ENCODE data around the gene C4BPA.

Gene C4BPA

DNA sequence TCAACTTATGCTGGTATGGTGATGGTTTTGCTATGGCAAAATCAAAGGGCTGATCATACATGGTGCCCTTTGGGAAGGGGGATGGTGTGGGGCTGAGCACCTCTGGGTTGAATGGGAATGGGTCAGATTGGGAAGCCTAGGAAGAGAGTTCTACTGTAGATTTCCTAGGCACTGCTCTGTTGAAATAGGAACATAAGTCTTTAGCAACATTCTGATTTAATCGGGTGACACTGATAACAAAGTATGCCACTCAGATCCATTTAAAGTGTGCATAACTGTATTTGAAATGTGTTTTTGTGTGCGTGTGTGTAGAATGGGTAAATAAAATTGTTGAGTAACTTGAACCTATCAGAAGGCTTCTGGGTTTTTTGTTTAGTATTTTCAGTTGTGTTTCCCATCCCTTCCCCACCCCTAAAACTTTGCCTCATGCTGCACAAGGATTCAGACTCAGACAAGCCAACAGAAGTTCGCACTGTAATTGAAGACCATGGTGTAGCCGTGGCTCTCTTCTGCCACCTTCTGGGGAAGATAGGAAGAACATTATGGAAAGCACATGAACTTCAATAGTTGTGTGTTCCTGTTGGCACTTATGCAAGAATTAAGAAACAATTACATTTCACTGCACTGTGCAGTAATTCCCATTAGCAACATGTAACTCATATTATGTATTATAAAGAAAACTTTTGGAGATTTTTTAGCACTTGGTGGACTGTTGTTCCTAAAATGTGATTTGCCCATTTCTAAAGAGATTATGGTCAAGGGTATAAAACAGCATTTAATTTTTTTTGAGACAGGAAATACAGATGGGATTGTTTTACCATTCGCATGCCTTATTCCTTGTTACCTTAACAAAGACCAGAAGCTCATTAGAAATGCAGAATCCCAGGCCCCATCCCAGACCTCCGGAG is 26.3 kb upstream of the C4BPA start:
- Histone ChIP-seq H3K9ac (ENCODE audit: low read length) (no peak overlapping the region), H3F3A (ENCODE audit: insufficient read depth, low read length) (no peaks in the 10 kb centered on the region), H3K4me1 (ENCODE audit: low read length) (no peaks in the 10 kb centered on the region), H3K27me3 (replicated peaks; ENCODE audit: insufficient read depth, low read length) (no peaks in the 10 kb centered on the region), H3K9me2 (replicated peaks; ENCODE audit: insufficient read depth, low read length) (no peaks in the 10 kb centered on the region), H3K4me2 (ENCODE audit: low read depth, low read length) (no peak overlapping the region), H3K79me2 (ENCODE audit: low read length) (no peaks in the 10 kb centered on the region), H3K4me3 (ENCODE audit: low read length) (no peak overlapping the region), H3K9me3 (replicated peaks; ENCODE audit: insufficient read depth, low read length) (no peaks in the 10 kb centered on the region), H3K27ac (ENCODE audit: low read length) (no peak overlapping the region), H4K20me1 (ENCODE audit: insufficient read depth, low read length) (no peaks in the 10 kb centered on the region), H3K36me3 (replicated peaks; ENCODE audit: insufficient read depth, low read length) (no peaks in the 10 kb centered on the region), H2AFZ (ENCODE audit: low read length) (no peak overlapping the region)
- DNase-seq, result peak; percentile 86
- TF ChIP-seq, protein P1, sequence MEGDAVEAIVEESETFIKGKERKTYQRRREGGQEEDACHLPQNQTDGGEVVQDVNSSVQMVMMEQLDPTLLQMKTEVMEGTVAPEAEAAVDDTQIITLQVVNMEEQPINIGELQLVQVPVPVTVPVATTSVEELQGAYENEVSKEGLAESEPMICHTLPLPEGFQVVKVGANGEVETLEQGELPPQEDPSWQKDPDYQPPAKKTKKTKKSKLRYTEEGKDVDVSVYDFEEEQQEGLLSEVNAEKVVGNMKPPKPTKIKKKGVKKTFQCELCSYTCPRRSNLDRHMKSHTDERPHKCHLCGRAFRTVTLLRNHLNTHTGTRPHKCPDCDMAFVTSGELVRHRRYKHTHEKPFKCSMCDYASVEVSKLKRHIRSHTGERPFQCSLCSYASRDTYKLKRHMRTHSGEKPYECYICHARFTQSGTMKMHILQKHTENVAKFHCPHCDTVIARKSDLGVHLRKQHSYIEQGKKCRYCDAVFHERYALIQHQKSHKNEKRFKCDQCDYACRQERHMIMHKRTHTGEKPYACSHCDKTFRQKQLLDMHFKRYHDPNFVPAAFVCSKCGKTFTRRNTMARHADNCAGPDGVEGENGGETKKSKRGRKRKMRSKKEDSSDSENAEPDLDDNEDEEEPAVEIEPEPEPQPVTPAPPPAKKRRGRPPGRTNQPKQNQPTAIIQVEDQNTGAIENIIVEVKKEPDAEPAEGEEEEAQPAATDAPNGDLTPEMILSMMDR (IDR thresholded peaks at IDR 0.05; ENCODE audit: low read length), result peak; percentile 97
- TF ChIP-seq EZH2phosphoT487 (IDR thresholded peaks at IDR 0.05; ENCODE audit: low read length), result no peak

DNA sequence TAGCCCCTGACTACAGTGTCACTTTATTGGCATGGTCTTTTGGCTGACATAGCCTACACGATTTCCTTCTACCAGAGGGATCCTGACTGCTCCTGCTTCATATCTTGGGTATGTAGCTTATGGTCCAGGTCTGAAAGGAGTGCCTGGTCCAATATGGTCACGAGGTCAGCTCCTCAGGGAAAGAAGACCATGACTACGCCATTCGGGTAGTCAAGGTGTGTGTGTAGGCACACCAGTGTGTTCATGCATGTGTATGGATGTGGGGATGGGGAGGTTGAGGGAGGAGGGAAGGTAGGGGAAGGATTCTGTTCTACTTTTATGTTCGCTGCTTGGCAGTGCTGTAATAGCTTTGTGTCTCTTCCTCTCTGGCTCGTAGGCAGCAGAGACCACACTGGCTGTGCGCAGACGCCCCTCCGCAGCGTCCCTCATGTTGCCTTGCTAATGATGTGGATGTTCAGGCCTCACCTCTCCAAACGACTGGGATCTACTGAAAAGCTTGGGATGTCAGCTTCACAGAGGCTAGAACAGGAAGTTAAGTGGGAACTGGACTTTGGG is 25.4 kb upstream of the C4BPA start:
- H3K27me3 ChIP-seq (replicated peaks; ENCODE audit: insufficient read depth, low read length), result no peaks in the 10 kb centered on the region
- no peaks in the 10 kb centered on the region for H3F3A ChIP-seq (ENCODE audit: insufficient read depth, low read length)
- H4K20me1 ChIP-seq (ENCODE audit: insufficient read depth, low read length), result no peaks in the 10 kb centered on the region
- no peaks in the 10 kb centered on the region for H3K79me2 ChIP-seq (ENCODE audit: low read length)
- H3K4me2 ChIP-seq (ENCODE audit: low read depth, low read length), result no peak overlapping the region
- no peak for DNase-seq
- no peaks in the 10 kb centered on the region for H3K36me3 ChIP-seq (replicated peaks; ENCODE audit: insufficient read depth, low read length)
- no peaks in the 10 kb centered on the region for H3K9me3 ChIP-seq (replicated peaks; ENCODE audit: insufficient read depth, low read length)
- TF ChIP-seq EZH2 (optimal IDR thresholded peaks at IDR 0.05; ENCODE audit: low read depth, low read length) (no peak), EZH2phosphoT487 (IDR thresholded peaks at IDR 0.05; ENCODE audit: low read length) (no peak)
- TF ChIP-seq, protein P1 (IDR thresholded peaks at IDR 0.05; ENCODE audit: low read length), result no peak
- H3K9me2 ChIP-seq (replicated peaks; ENCODE audit: insufficient read depth, low read length), result no peaks in the 10 kb centered on the region
- no peak overlapping the region for H3K4me3 ChIP-seq (ENCODE audit: low read length)
- no peak overlapping the region for H3K9ac ChIP-seq (ENCODE audit: low read length)
- H2AFZ ChIP-seq (ENCODE audit: low read length), result no peak overlapping the region
- H3K27ac ChIP-seq (ENCODE audit: low read length), result no peak overlapping the region
- H3K4me1 ChIP-seq (ENCODE audit: low read length), result no peaks in the 10 kb centered on the region

DNA sequence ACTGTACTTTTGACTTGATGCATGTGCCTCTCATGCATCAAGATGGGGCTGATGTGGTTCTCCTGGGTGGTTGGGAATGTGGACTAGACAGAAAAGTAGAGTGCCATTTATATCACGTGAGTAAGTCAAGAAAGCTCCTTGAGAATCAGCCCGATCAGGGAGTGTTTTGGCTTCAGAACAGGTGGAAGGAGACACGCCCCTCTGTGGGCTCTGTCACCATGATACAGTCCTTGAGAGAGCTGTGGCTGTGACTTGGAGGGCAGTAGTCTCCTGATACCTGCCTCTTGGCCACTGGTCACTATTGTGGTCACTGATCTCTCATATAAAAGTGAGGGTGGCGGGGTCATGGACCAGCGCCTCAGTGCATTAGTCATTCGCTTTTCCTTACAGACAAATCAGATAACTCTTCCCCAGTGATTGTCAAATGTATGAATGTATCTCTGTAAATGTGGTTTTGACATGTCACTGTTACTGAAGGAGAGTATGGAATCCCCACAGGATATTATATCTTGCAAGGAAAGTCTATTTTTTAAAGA is 24.3 kb upstream of the C4BPA start:
- no peaks in the 10 kb centered on the region for H4K20me1 ChIP-seq (ENCODE audit: insufficient read depth, low read length)
- H3K27me3 ChIP-seq (replicated peaks; ENCODE audit: insufficient read depth, low read length), result no peaks in the 10 kb centered on the region
- no peak overlapping the region for H3K4me3 ChIP-seq (ENCODE audit: low read length)
- H2AFZ ChIP-seq (ENCODE audit: low read length), result no peak overlapping the region
- H3K4me2 ChIP-seq (ENCODE audit: low read depth, low read length), result no peak overlapping the region
- TF ChIP-seq, protein P1 (IDR thresholded peaks at IDR 0.05; ENCODE audit: low read length), result no peak
- TF ChIP-seq EZH2 (optimal IDR thresholded peaks at IDR 0.05; ENCODE audit: low read depth, low read length), result no peak
- no peak for TF ChIP-seq EZH2phosphoT487 (IDR thresholded peaks at IDR 0.05; ENCODE audit: low read length)
- DNase-seq, result no peak
- H3K79me2 ChIP-seq (ENCODE audit: low read length), result no peaks in the 10 kb centered on the region
- H3K4me1 ChIP-seq (ENCODE audit: low read length), result peaks cover under 1% of the 10 kb centered on the region; the same call in 1 of the 2 replicates
- H3K9ac ChIP-seq (ENCODE audit: low read length), result no peak overlapping the region
- no peaks in the 10 kb centered on the region for H3K9me3 ChIP-seq (replicated peaks; ENCODE audit: insufficient read depth, low read length)
- no peaks in the 10 kb centered on the region for H3K9me2 ChIP-seq (replicated peaks; ENCODE audit: insufficient read depth, low read length)
- no peak overlapping the region for H3K27ac ChIP-seq (ENCODE audit: low read length)
- no peaks in the 10 kb centered on the region for H3F3A ChIP-seq (ENCODE audit: insufficient read depth, low read length)
- H3K36me3 ChIP-seq (replicated peaks; ENCODE audit: insufficient read depth, low read length), result no peaks in the 10 kb centered on the region
